Bronchial epithelial cell (primary cell): Measurements from ENCODE around the gene GAL3ST2. TPM values are rescaled to one million over a fixed set of nuclear protein-coding genes. Genes with fewer than 3 reads are reported as not detected.
"Not testable (repeated sequence)": the region's sequence is repeated elsewhere in the genome, so short reads cannot be mapped to it uniquely, and the experiment has no call there.

Experiments used
- DNase-seq: peaks from one replicate; pipeline ENCODE4 v3.0.0-alpha.2; 2010; ENCODE audit warnings: low read depth
- FAIRE-seq: peaks from 2 replicates; lab custom pipeline; 2011; peaks lifted over from hg19 to GRCh38; lab: Jason Lieb, UNC
- H3K27me3 ChIP-seq: 2 replicates; pipeline ENCODE4 v1.5.1; 2011; ENCODE audit warnings: low read length; ENCODE audit not compliant: control insufficient read depth, insufficient read depth
- H3K36me3 ChIP-seq: 2 replicates; pipeline ENCODE4 v1.5.1; 2011; ENCODE audit warnings: low read length; ENCODE audit not compliant: control insufficient read depth, insufficient read depth
- H3K4me3 ChIP-seq: 2 replicates; pipeline ENCODE4 v1.5.1; 2011; ENCODE audit warnings: mild to moderate bottlenecking, low read depth, low read length, control low read depth
- CTCF ChIP-seq: IDR thresholded peaks from 2 replicates; pipeline ENCODE4 v1.5.1; 2011; ENCODE audit warnings: mild to moderate bottlenecking, moderate library complexity, low read length, control low read depth, inconsistent platforms; ENCODE audit not compliant: insufficient read depth, severe bottlenecking
- total RNA-seq: library from RNA; depleted of rRNA; stranded (reverse); fragments of >200 nt; gene quantifications from 2 replicates; pipeline ENCODE4 v1.2.1, GENCODE V29; 2014

The GAL3ST2 gene
- total RNA-seq, 1 donor from 2014 or later: not detected

- DNase-seq (no peak), FAIRE-seq (no peak)
- Histone ChIP-seq H3K4me3 (no peak overlapping the region), H3K27me3 (no peaks in the 10 kb centered on the region), H3K36me3 (no peaks in the 10 kb centered on the region)
- TF ChIP-seq CTCF: no peak
Observed at GRCh38 chr2:241821460-241822263, 45.0 kb downstream of the GAL3ST2 start.

GRCh38 chr2:241822264-241822623, 45.6 kb downstream of the GAL3ST2 start:
- TF ChIP-seq CTCF: no peak
- FAIRE-seq (no peak), DNase-seq (no peak)
- Histone ChIP-seq H3K4me3 (no peak overlapping the region), H3K36me3 (no peaks in the 10 kb centered on the region), H3K27me3 (no peaks in the 10 kb centered on the region)

GRCh38 chr2:241823531-241824437, 47.2 kb downstream of the GAL3ST2 start:
- DNase-seq, FAIRE-seq, H3K4me3 ChIP-seq, H3K27me3 ChIP-seq, H3K36me3 ChIP-seq: not testable (repeated sequence)

GRCh38 chr2:241827394-241827793, 50.8 kb downstream of the GAL3ST2 start:
- FAIRE-seq (no peak), DNase-seq (no peak)
- H3K4me3 ChIP-seq: no peak overlapping the region

GRCh38 chr2:241833101-241833663, 56.6 kb downstream of the GAL3ST2 start:
- Histone ChIP-seq H3K4me3 (no peak overlapping the region), H3K27me3 (no peaks in the 10 kb centered on the region), H3K36me3 (no peaks in the 10 kb centered on the region)
- FAIRE-seq (no peak), DNase-seq (no peak)
- no peak for TF ChIP-seq CTCF

More at GRCh38 chr2:241827394-241827793, 50.8 kb downstream of the GAL3ST2 start:
- H3K27me3 ChIP-seq: no peaks in the 10 kb centered on the region
- TF ChIP-seq CTCF: no peak
- H3K36me3 ChIP-seq: no peaks in the 10 kb centered on the region

- not testable (repeated sequence) for H3K36me3 ChIP-seq, FAIRE-seq, H3K4me3 ChIP-seq, H3K27me3 ChIP-seq, DNase-seq
Observed at GRCh38 chr2:241833756-241834526, 57.3 kb downstream of the GAL3ST2 start.
